ENCODE measurements around the gene NFKB1.

DNA sequence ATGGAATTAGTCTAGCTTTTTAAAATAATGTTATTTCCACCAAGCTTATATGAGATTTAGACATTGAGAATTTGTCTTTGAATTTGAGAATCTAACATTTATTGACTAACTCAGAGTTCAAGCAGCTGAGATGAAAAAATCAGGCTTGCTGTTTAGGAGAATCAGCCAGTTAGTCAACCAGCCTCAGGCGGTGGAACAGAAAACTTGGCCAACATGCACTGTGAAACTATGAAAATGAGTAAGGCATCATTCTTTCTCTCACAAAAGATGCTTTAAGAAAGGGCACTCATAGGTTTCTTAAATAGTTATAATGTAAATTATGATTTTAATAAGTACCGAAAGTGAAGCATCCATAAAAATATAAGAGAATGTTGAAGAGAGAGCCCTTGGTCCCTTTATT lies 84.2 kb downstream of the NFKB1 start:
- TF ChIP-seq SRSF9 (IDR thresholded peaks at IDR 0.05; ENCODE audit: borderline replicate concordance, low read depth, low read length): no peak
- TF ChIP-seq, protein P1, sequence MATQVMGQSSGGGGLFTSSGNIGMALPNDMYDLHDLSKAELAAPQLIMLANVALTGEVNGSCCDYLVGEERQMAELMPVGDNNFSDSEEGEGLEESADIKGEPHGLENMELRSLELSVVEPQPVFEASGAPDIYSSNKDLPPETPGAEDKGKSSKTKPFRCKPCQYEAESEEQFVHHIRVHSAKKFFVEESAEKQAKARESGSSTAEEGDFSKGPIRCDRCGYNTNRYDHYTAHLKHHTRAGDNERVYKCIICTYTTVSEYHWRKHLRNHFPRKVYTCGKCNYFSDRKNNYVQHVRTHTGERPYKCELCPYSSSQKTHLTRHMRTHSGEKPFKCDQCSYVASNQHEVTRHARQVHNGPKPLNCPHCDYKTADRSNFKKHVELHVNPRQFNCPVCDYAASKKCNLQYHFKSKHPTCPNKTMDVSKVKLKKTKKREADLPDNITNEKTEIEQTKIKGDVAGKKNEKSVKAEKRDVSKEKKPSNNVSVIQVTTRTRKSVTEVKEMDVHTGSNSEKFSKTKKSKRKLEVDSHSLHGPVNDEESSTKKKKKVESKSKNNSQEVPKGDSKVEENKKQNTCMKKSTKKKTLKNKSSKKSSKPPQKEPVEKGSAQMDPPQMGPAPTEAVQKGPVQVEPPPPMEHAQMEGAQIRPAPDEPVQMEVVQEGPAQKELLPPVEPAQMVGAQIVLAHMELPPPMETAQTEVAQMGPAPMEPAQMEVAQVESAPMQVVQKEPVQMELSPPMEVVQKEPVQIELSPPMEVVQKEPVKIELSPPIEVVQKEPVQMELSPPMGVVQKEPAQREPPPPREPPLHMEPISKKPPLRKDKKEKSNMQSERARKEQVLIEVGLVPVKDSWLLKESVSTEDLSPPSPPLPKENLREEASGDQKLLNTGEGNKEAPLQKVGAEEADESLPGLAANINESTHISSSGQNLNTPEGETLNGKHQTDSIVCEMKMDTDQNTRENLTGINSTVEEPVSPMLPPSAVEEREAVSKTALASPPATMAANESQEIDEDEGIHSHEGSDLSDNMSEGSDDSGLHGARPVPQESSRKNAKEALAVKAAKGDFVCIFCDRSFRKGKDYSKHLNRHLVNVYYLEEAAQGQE (IDR thresholded peaks at IDR 0.05; ENCODE audit: borderline replicate concordance): no peak
- TF ChIP-seq, protein P1 (CRISPR knock-in tag; IDR thresholded peaks at IDR 0.05; ENCODE audit: low read depth): no peak
- no peak for TF ChIP-seq SAP30 (IDR thresholded peaks at IDR 0.05; ENCODE audit: borderline replicate concordance, insufficient read depth, low read depth, low read length, poor library complexity, severe bottlenecking)
- TF ChIP-seq JUND (IDR thresholded peaks at IDR 0.05; ENCODE audit: borderline replicate concordance, low read depth, low read length): no peak
- TF ChIP-seq JUND (tag; IDR thresholded peaks at IDR 0.05; ENCODE audit: borderline replicate concordance, low read depth, low read length): no peak
- TF ChIP-seq NCOR1 (IDR thresholded peaks at IDR 0.05): no peak
- TF ChIP-seq EP300 (IDR thresholded peaks at IDR 0.05; ENCODE audit: low read length): no peak
- TF ChIP-seq, protein P2, sequence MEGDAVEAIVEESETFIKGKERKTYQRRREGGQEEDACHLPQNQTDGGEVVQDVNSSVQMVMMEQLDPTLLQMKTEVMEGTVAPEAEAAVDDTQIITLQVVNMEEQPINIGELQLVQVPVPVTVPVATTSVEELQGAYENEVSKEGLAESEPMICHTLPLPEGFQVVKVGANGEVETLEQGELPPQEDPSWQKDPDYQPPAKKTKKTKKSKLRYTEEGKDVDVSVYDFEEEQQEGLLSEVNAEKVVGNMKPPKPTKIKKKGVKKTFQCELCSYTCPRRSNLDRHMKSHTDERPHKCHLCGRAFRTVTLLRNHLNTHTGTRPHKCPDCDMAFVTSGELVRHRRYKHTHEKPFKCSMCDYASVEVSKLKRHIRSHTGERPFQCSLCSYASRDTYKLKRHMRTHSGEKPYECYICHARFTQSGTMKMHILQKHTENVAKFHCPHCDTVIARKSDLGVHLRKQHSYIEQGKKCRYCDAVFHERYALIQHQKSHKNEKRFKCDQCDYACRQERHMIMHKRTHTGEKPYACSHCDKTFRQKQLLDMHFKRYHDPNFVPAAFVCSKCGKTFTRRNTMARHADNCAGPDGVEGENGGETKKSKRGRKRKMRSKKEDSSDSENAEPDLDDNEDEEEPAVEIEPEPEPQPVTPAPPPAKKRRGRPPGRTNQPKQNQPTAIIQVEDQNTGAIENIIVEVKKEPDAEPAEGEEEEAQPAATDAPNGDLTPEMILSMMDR (IDR thresholded peaks at IDR 0.05 in 2 of 3, conservative IDR thresholded peaks at IDR 0.05 in 1 of 3; ENCODE audit: insufficient read depth in 2 of 3, low read depth in 1 of 3, low read length in 3 of 3): no peak
- no peak for TF ChIP-seq ATF7 (IDR thresholded peaks at IDR 0.05)
- TF ChIP-seq, protein P3, sequence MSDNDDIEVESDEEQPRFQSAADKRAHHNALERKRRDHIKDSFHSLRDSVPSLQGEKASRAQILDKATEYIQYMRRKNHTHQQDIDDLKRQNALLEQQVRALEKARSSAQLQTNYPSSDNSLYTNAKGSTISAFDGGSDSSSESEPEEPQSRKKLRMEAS (CRISPR knock-in tag; IDR thresholded peaks at IDR 0.05): no peak
- no peak for TF ChIP-seq L3MBTL2 (IDR thresholded peaks at IDR 0.05)
- TF ChIP-seq ZFPM2 (CRISPR knock-in tag; IDR thresholded peaks at IDR 0.05): no peak
- TF ChIP-seq ZBTB26 (CRISPR knock-in tag; IDR thresholded peaks at IDR 0.05): no peak
- TF ChIP-seq PREB (CRISPR knock-in tag; IDR thresholded peaks at IDR 0.05): no peak

Data from K562 (cell line).